T-helper 17 cell (primary cell): ENCODE measurements around the gene MEIS1. TPM values are rescaled to one million over a fixed set of nuclear protein-coding genes. Genes with fewer than 3 reads are reported as not detected.

Source experiments
- ATAC-seq: fragments of 150-1000 bp; cut with Tn5 transposase; 2 replicates; pipeline ENCODE4 v1.10.0; 2021; ENCODE audit warnings: mild to moderate bottlenecking, moderate library complexity
- DNase-seq, 3 donors: peaks; one replicate each; pipeline versions ENCODE4 v3.0.0 to v3.0.0-alpha.2; 2020 to 2021
- H3K9me3 ChIP-seq: one replicate; pipeline ENCODE4 v1.7.0; 2013; ENCODE audit warnings: low read length, mild to moderate bottlenecking; ENCODE audit not compliant: control insufficient read depth, poor library complexity, severe bottlenecking
- H3K27ac Mint-ChIP-seq: one replicate; pipeline ENCODE4 v1.8.0; 2022; ENCODE audit warnings: mild to moderate bottlenecking, moderate library complexity, mixed read lengths
- H3K27me3 Mint-ChIP-seq: one replicate; pipeline ENCODE4 v1.8.0; 2022; ENCODE audit warnings: mixed read lengths
- H3K36me3 Mint-ChIP-seq: one replicate; pipeline ENCODE4 v1.8.0; 2022; ENCODE audit warnings: low read depth, mixed read lengths
- H3K4me1 Mint-ChIP-seq: one replicate; pipeline ENCODE4 v1.8.0; 2022; ENCODE audit warnings: mild to moderate bottlenecking, mixed read lengths
- H3K4me3 Mint-ChIP-seq: one replicate; pipeline ENCODE4 v1.8.0; 2022; ENCODE audit warnings: mild to moderate bottlenecking, moderate library complexity, mixed read lengths
- total RNA-seq, 4 donors: library from RNA in 2 of 4; stranded (reverse) in 2 of 4; gene quantifications; one replicate each; pipeline ENCODE4 v1.2.3 and lab custom pipeline; 2022 to 2026

Gene MEIS1
- total RNA-seq, 2 donors from 2014 or later = 0.80 to 13.4 TPM

GRCh38 chr2:66435963-66436362, 1.0 kb downstream of the MEIS1 start:
- H3K9me3 ChIP-seq = no peaks in the 10 kb centered on the region

GRCh38 chr2:66436581-66437001, 1.7 kb downstream of the MEIS1 start:
- Mint-ChIP-seq H3K4me1 (peaks cover 22% of the 10 kb centered on the region), H3K36me3 (peaks cover 3% of the 10 kb centered on the region), H3K27me3 (peaks cover 75% of the 10 kb centered on the region), H3K4me3 (no peak overlapping the region), H3K27ac (no peak overlapping the region)
- H3K9me3 ChIP-seq = peaks cover under 1% of the 10 kb centered on the region
- no peak for ATAC-seq
- no peak for DNase-seq

More at GRCh38 chr2:66435963-66436362, 1.0 kb downstream of the MEIS1 start:
- no peak for ATAC-seq
- peaks cover 22% of the 10 kb centered on the region for H3K4me1 Mint-ChIP-seq
- DNase-seq = no peak
- peaks cover 2% of the 10 kb centered on the region for H3K36me3 Mint-ChIP-seq
- H3K27me3 Mint-ChIP-seq = peaks cover 75% of the 10 kb centered on the region
- H3K27ac Mint-ChIP-seq = no peak overlapping the region
- no peak overlapping the region for H3K4me3 Mint-ChIP-seq

GRCh38 chr2:66437109-66437690, 2.3 kb downstream of the MEIS1 start:
- DNase-seq = no peak
- Mint-ChIP-seq H3K4me1 (peaks cover 22% of the 10 kb centered on the region), H3K27ac (no peak overlapping the region), H3K27me3 (peaks cover 73% of the 10 kb centered on the region), H3K36me3 (peaks cover 5% of the 10 kb centered on the region), H3K4me3 (no peak overlapping the region)
- H3K9me3 ChIP-seq = peaks cover 3% of the 10 kb centered on the region
- no peak for ATAC-seq

GRCh38 chr2:66437691-66438497, 3.0 kb downstream of the MEIS1 start:
- H3K4me1 Mint-ChIP-seq = peaks cover 19% of the 10 kb centered on the region
- H3K9me3 ChIP-seq = peaks cover 3% of the 10 kb centered on the region
- DNase-seq (no peak), ATAC-seq (no peak)
- H3K27me3 Mint-ChIP-seq = peaks cover 77% of the 10 kb centered on the region
- peaks cover 5% of the 10 kb centered on the region for H3K36me3 Mint-ChIP-seq
- no peak overlapping the region for H3K4me3 Mint-ChIP-seq
- no peak overlapping the region for H3K27ac Mint-ChIP-seq

DNA sequence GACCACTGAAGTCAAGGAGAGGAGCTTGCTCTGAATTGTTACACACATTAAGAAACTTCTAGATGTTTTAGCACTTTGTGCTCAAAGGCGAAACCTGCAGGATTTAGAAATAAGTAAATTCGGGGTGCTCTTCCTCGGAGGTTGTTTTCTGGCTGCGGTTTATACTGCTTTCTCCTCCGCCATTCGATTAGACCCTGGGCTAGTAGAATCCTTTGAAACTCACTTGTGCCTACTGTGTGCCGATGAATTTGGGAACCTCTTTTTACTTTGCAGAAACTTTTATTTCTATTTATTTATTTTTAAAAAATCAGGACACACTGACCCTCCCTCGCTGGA, 3.5 kb downstream of the MEIS1 start:
- H3K9me3 ChIP-seq = peaks cover 3% of the 10 kb centered on the region
- ATAC-seq (no peak), DNase-seq (no peak)
- peaks cover 18% of the 10 kb centered on the region for H3K4me1 Mint-ChIP-seq
- no peak overlapping the region for H3K27ac Mint-ChIP-seq
- H3K27me3 Mint-ChIP-seq = peaks cover 76% of the 10 kb centered on the region
- H3K36me3 Mint-ChIP-seq = peaks cover 5% of the 10 kb centered on the region
- H3K4me3 Mint-ChIP-seq = no peak overlapping the region

- Mint-ChIP-seq H3K27ac (no peak overlapping the region), H3K4me1 (peaks cover 14% of the 10 kb centered on the region), H3K4me3 (no peak overlapping the region), H3K27me3 (peaks cover 79% of the 10 kb centered on the region), H3K36me3 (peaks cover 7% of the 10 kb centered on the region)
- DNase-seq = no peak
- peaks cover 3% of the 10 kb centered on the region for H3K9me3 ChIP-seq
- no peak for ATAC-seq
Measured at GRCh38 chr2:66438891-66439811, 4.2 kb downstream of the MEIS1 start.

GRCh38 chr2:66439812-66440542, 5.1 kb downstream of the MEIS1 start:
- Mint-ChIP-seq H3K4me1 (peaks cover 7% of the 10 kb centered on the region), H3K27me3 (peaks cover 77% of the 10 kb centered on the region), H3K36me3 (peaks cover 7% of the 10 kb centered on the region), H3K27ac (no peak overlapping the region), H3K4me3 (no peak overlapping the region)
- no peak for ATAC-seq
- peaks cover 3% of the 10 kb centered on the region for H3K9me3 ChIP-seq
- no peak for DNase-seq

DNA sequence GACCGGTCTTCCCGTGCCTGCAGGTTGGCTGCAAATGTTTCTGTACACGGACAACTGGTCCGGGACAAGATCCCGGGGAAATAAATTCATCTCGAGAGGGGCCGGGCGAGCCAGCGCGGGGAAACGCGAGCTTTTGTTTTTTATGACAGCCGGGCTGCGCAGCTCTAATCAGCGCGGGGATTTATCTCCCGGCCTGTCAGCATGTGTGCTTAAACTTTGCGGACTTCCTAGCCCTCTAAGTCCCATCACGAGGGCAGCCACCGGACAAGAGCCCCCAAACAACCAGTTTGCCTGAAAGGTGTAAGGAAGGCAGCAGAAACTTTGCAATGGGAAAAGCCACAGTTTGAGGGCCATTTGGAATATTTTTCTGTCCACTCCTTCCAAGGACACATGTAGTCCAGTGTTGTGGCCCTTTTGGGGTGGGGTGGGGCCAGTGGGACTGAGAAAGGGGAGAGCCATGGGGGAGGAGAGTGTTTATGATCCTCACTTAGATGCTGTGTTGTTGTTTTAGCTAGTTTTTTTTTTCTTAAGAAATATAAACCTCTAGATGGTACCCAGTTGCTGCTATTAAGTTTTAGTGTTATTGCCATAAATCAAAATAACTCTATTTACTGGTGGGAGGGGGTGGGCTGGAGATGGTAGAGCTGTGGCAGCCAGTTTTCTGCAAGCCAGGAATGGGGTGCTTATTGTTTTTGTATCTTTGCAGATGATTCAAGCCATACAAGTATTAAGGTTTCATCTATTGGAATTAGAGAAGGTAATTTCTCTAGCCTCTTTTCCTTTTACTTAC, 6.0 kb downstream of the MEIS1 start:
- Mint-ChIP-seq H3K27ac (no peak overlapping the region), H3K36me3 (peaks cover 7% of the 10 kb centered on the region), H3K4me3 (no peak overlapping the region), H3K4me1 (peaks cover 5% of the 10 kb centered on the region), H3K27me3 (peaks cover 68% of the 10 kb centered on the region)
- DNase-seq (no peak), ATAC-seq (no peak)
- H3K9me3 ChIP-seq = peaks cover 3% of the 10 kb centered on the region

DNA sequence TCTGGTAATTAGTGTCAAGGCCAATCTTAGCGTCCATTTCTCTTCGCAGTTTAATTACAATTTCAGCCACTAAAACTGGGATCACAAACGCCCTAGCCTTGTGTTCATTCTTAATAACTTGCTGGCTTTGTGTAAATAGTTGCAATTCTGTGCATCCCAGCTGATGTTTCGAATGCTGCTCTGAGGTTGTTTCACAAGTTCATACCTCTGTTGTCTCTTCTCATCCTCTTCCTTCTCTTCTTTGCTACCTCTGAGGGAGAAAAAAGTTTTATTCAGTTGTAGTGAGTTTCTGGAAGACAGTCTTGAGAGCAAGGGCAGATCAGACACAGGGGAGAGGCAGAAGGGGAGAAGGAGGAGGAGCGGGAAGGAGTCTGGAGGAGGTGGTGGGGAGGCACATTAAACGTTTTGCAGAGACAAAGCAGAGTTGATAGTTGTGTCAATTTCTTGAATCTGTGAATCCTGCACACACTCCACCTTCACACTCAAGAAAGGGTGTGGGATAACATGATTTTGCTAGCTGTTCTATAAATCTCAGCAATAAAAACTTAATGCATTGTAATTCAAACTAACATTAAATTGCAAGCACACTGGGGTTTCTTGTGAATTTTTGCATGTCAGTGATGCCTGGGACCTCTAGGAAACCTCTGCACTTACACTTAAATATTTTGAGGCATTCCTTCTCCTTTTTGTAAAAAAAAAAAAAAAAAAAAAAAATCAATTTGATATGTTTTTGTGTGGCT, 6.8 kb downstream of the MEIS1 start:
- Mint-ChIP-seq H3K27me3 (peaks cover 62% of the 10 kb centered on the region), H3K36me3 (peaks cover 7% of the 10 kb centered on the region), H3K27ac (no peak overlapping the region), H3K4me1 (peaks cover 5% of the 10 kb centered on the region), H3K4me3 (no peak overlapping the region)
- ATAC-seq (no peak), DNase-seq (no peak)
- peaks cover 3% of the 10 kb centered on the region for H3K9me3 ChIP-seq

- Mint-ChIP-seq H3K27me3 (peaks cover 55% of the 10 kb centered on the region), H3K4me3 (no peak overlapping the region), H3K27ac (no peak overlapping the region)
Measured at GRCh38 chr2:66442516-66443185, 7.7 kb downstream of the MEIS1 start.

DNA sequence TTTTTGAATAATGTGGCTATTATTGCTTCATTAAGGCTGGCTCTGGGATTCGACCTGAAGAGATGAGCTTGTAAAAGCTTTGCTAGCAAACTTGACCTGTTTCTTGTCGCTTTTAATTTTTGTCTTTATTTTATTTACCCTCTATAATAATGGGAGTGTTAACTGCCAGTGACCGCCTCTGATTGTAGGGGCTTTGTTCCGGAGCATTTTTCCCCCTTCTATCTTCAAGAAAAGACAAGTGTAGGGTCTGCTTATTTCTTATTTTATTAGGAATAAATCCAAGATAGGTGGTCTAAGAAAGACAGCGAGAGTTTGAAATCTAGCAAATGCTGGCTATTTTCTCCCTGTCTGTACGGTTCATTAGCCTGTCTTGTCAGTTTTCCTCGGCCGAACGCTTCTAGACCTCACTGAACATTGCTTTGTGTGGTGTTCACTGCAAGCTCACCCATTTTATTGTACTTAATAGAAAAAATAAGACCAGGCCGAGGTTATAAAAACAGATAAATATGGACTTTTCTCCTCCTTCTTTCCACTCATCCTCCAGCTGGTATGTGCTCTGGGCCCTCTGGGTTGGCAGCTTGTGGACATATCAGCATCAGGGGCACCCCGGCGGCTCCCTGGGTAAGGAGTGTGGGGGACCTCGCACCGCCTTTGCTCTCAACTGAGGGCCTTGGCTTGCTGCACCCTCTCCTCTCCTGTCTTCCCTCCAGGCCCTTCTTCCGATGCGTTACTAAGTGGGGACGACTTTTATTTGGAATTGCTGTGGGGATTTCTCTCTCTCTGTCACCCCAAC, 8.5 kb downstream of the MEIS1 start:
- Mint-ChIP-seq H3K4me3 (no peak overlapping the region), H3K36me3 (peaks cover 7% of the 10 kb centered on the region), H3K27ac (no peak overlapping the region), H3K27me3 (peaks cover 53% of the 10 kb centered on the region), H3K4me1 (peaks cover 5% of the 10 kb centered on the region)
- DNase-seq = no peak
- H3K9me3 ChIP-seq = peaks cover 3% of the 10 kb centered on the region
- ATAC-seq = no peak

More at GRCh38 chr2:66442516-66443185, 7.7 kb downstream of the MEIS1 start:
- peaks cover 3% of the 10 kb centered on the region for H3K9me3 ChIP-seq
- DNase-seq = no peak
- no peak for ATAC-seq
- Mint-ChIP-seq H3K36me3 (peaks cover 7% of the 10 kb centered on the region), H3K4me1 (peaks cover 5% of the 10 kb centered on the region)
